NCI-H82 treated with DMSO at 0.1 percent for 48 hours (cell line): ENCODE measurements around the gene PCGF2.
"Not testable (repeated sequence)": the region's sequence is repeated elsewhere in the genome, so short reads cannot be mapped to it uniquely, and the experiment has no call there.

Source experiments
- DNase-seq: peaks from one replicate; lab custom pipeline; 2025; ENCODE audit not compliant: unreplicated experiment; lab: John Stamatoyannopoulos, UW

PCGF2 gene

DNA sequence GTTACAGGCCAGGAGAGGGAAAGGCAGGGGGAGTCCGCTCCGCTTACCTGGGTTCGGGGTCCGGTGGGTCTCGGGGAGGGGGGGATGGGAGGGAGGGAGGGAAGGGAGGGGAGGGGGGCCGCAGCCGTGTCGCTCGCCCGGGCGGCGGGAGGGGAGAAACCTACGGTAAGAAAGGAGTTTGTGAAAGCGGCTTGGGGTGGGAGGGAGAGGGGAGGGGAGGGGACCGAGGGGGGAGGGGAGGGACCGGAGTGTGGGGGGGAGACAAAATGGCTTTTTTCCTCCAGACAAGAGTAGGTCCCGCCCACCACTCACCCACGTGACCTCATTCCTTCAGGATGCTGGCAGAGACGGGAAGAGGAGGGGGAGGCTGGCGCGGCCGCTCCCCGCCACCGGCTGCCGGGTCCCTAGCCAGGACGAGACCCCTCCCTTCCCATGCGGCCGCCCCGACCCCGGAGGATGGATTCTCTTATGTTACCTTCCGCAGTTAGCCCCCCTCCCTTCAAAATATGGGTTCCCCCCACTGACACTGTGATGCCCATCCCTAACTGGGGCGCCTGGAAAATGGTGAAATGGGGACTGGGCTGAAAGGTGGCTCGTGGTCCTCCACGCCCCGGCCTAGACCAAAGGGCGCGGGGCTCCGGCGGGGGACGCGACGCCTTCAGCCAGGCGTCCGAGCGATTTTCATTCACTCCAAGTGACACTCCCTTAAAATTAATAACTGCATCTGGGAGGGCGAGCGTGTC lies at the start of gene PCGF2:
Gene PCGF2, minus strand, starts transcription at position 188 of the 743 bp plus-strand sequence. CDS start 7,934 bp downstream, outside the sequence.
- DNase-seq = peak; percentile 87

DNA sequence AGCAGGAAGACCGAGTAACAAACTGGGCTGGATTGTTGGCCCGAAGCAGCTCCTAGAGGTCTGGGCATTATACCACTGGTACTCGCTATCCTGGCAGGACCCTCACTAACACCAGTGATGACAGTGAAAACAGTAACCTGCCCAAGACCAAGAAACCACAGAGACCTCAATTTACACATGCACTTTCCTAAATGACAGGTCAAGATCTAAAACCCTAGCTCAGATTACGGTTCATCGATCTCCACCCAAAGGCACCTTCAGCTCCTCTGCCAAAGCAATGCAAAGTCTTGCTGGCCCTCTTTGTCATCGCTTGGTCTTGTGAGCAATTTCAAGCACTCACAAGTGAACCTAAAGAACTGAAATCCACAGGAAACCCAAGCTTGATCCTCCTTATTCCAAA lies 49.7 kb upstream of the PCGF2 start:
- no peak for DNase-seq

DNA sequence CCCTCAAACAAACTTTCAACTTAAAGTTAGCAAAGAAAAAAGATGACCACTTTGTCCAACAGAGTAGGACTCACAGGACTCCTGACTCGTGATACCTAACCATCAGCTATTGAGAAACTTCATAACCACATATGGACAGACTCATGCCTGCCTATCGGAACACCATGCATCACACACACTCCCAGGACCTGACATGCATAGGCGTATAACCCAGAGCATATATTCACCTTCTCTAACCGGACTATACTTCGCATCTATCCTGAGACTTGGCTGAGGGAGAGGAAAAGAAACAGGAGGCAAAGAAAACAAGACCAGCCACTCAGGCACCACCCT lies 49.0 kb upstream of the PCGF2 start:
- no peak for DNase-seq

DNA sequence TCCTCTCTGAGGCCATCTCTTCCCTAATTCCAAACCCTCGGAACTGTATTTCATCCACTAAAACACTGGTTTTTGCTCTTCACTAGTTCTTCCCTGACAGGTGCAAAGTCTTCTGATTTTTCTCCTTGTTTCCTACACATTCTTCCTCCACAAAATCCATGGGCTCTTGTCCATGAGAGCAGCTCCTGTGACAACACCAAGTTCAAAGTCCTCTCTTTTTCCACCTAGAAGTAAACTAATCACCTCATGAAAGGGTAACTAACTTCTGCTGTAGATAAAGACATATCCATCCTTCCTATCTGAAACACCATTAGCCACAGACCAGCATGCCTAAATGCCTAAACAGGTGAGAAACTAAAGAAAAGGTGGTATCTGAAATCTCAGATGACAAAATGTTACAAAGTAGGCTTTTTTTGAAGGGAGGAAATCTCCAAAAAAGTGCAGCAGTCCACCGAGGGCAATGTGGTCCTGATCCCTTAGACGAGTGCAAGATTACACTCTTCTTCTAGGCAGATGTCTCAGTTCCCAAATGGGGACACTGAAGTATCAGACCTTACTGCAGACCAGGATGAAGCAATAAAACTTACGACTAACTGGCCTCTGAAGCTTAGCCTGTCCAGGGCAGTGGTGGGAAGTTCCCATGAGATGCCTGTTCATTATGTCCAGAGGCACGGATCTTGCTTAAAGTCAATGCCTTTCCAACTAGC lies 48.5 kb upstream of the PCGF2 start:
- no peak for DNase-seq

DNA sequence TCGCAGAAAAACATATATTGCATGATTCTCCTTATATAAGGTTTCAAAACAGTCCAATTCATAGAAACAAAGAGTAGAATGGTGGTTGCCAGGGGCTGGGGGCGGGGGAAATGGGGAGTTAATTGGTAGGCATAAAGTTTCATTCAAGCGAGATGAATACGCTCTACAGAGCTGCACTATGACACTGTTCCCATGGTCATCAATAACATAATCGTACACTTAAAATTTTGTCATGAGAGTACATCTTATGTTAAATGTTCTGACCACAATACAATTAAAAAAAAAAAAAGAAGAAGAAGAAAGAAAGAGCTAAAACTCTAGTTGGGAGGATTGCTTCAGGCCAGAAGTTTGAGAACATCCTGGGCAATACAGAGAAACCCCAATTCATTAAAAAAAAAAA lies 46.1 kb upstream of the PCGF2 start:
- no peak for DNase-seq

DNA sequence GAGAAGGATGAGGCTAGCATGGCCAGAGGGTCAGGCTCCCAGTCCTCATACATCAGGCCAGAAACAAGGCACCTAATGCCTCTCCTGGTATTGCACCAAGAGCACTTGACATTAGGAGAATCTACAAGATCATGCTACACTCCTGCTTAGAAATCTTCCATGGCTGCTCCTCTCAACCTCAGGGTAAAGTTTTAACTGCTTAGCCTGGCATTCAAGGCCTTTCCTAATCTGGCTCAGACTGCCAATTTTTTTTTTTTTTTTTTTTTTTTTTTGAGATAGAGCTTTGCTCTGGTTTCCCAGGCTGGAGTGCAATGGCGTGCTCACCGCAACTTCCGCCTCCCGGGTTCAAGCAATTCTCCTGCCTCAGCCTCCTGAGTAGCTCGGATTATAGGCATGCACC lies 43.0 kb upstream of the PCGF2 start:
- no peak for DNase-seq

DNA sequence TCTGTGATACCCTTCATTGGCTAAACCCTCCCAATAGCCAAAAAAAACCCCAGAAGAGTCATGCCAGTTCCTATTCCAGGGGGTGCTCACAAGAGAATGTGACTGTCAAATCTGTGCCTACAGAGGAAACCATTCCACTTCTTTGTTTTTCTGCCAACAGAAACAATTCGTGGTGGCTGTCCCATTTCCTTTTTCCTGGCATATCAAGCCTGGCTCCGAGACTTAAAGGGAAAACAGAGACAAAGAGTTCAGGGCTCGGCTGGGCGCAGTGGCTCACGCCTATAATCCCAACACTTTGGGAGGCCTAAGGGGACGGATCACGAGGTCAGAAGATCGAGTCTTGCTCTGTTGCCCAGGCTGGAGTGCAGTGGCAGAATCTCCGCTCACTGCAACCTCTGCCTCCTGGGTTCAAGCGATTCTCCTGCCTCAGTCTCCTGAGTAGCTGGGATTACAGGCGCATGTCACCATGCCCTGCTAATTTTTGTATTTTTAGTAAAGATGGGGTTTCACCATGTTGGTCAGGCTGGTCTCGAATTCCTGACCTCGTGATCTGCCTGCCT lies 42.1 kb upstream of the PCGF2 start:
- peak; percentile 12 for DNase-seq

DNA sequence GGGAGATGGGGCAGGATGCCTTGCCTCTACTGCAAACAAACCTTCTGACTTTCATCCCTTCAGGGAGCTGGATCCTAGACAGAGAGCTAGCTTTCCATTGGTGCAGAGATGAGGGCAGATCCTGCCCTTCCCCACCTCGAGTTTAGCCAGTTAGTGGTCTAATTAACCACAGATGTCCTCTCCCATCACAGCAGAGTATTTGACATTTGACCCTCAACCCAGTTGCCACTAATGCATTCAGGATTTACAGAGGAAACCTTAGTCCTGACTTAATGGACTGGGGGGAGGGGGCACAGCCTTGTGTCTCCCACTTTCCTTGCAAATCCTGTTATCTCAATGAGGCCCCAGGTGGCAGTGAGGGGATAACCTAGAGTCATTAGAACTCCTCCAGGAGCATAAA lies 41.0 kb upstream of the PCGF2 start:
- DNase-seq = peak; percentile 99

DNA sequence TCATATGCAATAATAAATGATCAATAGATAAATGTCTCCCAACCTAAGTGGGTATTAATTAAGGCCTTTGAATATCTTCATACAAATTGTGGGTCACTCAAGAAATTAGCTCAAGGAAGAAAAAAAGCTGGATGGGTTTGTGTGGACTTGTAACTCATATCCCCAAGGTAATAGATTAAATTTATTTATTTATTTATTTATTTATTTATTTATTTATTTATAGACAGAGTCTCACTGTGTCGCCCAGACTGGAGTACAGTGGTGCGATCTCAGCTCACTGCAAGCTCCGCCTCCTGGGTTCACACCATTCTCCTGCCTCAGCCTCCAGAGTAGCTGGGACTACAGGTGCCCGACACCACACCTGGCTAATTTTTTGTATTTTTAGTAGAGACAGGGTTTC lies 39.9 kb upstream of the PCGF2 start:
- not testable (repeated sequence) for DNase-seq

DNA sequence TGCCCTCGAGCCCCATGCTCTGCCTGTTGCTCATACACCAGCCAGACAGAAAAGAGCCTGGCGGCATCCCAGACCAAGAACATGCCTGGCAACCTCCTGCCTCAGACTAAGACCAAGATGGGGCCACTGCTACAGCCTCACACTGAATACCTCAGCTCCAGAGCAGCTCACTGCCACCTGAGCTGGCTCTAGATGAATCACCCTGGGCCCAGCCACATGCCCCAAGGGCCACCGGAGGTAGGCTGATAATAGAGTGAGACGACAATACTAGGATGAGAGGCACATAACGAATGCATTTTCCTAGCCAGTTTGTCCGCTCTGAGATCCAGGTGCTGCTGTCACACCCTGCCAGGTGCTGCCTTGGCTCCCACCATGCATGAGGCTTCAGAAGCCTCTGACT lies 38.2 kb upstream of the PCGF2 start:
- DNase-seq = no peak

DNA sequence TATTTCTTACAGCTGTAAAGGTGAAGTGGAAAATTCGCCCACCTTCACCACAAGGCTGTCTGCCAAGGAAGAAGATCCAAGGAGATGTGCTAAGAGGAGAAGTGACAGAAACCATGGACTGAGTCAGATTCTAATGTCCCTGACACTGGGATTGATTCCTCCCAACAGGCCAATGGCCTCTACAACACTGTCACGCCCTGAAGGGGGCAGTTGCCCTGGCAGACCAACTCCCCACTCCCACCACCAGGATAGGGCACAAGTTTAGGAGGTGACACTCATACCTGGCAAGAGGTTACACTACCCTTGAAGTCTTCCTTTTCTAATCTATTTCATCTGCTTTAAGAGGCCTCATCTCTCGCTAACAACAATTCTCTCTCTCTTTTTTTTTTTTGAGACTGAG lies 35.1 kb upstream of the PCGF2 start:
- DNase-seq = no peak

DNA sequence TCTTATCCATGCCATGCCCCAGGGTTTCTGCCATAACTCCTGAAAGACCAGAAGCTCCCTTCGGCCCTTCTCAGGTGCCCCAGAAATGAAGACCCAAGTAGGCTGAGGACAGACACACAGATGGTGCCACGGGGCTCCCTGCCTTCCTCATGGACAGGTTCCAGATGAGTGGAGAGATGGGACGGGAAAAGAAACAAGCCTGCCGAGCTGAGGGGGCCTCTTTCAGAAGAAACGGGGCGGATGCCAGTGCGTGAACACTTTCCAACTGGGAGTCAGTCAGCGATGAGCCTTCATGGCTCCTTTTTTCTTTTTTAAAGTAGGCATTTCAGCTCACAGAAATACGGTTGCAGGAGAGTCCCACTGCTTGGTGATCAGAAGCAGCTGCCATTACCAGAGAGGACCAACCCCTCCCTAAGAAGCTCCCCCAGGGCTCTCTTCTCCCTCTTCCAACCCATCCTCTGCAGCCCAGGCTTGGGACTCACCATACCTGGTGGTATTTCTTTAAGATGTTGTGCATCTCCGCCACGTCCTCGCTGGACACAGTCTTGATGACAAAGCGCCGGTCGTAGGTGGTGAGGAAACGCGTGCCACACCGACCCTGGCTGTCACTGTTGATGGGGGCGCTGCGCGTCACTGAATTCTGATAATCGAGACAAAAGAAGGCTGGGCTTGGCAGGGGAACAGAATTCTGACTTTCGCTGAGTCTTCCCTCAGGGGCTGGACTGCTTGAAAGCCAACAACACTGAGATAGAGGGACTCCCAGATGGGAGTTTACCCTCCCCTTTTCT lies 32.0 kb upstream of the PCGF2 start:
- no peak for DNase-seq

DNA sequence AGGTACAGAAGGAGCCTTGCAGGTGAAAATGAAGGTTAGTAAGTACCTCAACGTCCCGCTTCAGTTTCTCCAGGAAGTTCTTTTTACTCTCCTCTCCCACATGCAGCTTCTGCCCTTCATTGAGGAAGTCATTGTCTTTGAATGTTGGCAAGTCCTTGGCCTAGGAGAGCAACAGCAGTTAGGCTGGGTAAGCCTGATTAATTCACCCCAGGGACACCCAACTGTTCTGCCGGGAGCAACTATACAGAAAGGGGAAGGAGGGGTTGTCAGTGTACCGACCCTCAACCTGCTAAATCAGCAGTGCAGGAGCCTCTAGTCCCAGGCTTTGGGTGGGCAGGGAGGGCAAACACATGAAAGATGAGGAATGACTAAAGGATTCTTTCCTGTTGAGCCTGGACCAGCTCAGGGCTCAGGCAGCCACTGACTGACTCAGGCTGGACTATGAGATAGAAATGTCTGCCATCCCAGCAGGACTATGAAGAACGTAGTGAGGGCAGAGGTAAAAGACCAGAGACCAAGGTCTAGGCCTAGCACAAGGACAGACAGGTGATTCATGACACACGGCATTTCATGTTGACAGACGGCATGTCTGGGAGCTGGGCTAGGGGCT lies 29.6 kb upstream of the PCGF2 start:
- DNase-seq = no peak

DNA sequence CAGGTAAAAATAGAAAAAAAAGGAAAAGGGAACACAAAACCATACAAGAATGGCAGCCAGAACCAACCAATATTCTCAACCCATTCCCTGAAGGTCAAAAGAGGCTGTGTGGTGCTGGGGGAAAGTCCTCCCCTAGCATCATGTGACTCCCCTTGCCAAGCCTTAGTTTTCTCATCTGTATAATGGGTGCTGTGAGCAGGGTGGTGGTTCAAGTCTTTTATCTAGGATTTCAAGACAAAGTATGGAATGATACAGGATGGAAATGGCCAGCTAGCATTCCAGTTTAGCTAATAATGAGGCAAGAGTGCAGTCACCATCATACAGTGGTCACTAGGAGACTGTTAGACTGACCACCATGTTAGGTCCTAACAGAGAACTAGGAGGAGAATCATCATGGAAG lies 25.1 kb upstream of the PCGF2 start:
- no peak for DNase-seq

DNA sequence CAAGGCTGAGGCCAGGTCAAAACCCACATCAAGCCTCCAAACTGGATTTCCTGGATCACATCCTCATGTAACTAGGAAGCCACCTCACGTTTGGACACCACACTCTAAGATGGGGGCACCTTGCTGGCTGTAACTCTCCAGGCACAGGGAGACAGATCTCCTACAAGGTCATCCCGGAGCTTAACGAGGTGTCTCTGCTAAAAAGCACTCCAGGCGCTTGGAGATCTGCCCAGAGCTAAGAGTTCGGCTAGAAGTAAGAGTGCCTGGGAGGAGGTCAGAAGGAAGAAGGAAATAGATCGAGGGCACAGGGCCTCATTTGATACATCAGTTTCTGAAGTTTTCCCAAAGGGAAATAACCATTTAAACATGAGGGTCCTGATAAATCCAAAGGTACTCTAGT lies 20.3 kb upstream of the PCGF2 start:
- DNase-seq = no peak

DNA sequence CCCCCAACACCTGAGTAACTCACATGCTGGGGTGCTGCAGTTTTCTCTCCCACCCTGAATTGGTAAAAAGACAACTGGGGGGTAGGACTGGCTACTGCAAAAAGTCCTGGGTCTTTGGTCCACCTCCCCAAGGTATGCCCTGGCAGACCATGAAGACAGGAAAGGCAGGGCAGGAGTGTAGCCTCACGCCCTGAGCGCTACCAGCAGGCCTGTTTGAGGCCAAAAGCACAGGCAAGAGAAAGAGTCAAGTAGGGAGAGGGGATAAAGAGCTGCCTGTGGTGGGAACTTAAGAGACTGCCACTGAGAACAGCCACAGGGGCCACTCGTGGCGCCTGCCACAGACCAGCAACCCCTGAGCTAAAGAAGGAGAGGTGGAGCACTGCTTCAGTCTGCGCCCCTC lies 18.2 kb upstream of the PCGF2 start:
- DNase-seq = no peak

DNA sequence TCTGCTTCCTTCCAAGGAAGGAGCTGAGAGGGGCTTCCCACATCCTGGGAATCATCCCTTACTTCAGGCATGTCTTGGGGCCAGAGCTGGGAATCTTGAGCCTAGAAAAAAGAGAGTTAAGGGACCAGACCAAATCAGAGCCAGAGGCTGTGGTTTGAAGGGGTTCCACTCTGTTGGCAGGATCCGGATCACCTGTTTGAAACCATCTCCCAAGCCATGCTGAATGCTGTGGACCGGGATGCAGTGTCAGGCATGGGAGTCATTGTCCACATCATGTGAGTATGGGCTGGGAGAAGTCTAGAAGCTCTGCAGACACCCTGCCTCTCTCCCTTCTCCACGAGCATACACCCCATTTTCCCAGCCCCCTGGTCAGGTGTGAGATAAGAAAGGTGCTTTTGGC lies 14.1 kb upstream of the PCGF2 start:
- DNase-seq = no peak

DNA sequence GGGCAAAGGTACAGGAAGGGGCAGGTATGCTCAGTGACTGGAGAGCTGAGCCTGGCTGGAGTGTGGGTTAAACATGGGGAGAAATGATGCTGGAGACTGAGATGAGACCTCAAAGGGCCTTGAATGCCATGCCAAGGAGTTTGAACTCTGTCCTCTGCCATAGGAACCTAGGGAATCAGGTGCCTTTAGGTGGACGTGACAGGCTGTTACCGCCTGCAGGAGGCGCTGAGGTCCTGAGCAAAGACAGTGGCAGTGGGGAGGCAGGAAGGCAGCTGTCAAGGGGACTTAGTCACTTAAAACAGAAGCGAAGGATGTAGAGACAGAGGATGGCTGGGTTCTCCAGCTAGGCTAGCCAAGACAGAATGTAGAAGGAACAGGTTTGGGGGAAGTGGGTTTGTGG lies 13.5 kb upstream of the PCGF2 start:
- peak; percentile 57 for DNase-seq

DNA sequence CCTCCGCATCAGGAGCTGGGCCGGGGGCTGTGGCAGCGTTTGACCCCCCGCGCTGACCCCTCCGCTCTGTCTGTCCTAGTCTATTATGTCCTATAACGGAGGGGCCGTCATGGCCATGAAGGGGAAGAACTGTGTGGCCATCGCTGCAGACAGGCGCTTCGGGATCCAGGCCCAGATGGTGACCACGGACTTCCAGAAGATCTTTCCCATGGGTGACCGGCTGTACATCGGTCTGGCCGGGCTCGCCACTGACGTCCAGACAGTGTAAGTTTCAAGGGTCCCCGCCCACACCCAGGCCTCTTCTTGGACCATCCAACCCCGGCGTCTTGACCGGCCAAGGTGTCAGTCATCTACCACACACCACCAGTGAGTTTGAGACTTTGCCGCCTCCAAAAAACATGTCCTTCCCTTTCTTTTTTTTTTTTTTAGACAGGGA lies 5.0 kb upstream of the PCGF2 start:
- no peak for DNase-seq

DNA sequence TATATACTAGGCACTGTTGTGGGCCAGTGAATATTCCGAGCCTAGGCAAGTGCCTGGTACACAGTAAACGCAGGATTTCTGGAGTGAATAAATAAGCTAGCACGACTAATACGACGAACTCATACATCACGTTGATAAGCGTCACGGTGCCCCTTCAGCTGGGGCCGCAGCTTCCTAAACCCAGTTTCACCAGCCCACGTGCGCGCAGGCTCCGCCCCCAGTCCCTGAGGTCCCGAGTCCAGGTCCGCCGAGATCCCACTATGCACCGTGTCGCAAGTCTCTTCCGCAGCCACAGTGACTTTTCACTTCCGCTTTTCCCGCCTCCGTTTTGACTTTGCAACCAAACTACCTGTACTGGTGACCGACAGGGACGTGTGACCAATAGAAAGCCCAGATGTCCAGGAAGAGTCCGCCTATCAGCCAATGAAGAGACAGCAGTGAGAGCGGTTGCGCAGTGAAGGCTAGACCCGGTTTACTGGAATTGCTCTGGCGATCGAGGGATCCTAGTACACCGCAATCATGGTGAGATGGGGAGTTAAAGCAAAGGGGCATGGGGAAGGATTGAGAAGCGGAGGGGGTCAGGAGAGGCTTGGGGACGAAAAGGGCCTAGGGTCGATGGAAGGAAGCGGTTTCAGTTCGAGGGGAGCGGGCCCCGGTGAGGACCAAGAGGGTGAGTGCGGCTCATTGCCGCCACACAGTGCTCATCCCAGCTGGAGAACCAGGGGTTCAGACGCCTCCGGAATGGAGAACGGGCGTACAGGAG lies 4.4 kb upstream of the PCGF2 start, which contains the start of gene PSMB3:
Gene PSMB3, plus strand, starts transcription at position 434 of the 763 bp plus-strand sequence. Its CDS starts 86 bp downstream, at position 520.
- DNase-seq = peak; percentile 100
